VCaP (cell line): ENCODE measurements around the gene ICE1.

Experiments
- H3K27ac ChIP-seq: fragments of 450-650 bp; 2 replicates; pipeline ENCODE4 v1.5.1; 2017
- TF ChIP-seq, protein P1 (sequence below): fragments of 450-650 bp; conservative IDR thresholded peaks from 2 replicates; pipeline ENCODE4 v1.5.1; 2017; ENCODE audit warnings: mild to moderate bottlenecking, moderate library complexity

Gene ICE1

DNA sequence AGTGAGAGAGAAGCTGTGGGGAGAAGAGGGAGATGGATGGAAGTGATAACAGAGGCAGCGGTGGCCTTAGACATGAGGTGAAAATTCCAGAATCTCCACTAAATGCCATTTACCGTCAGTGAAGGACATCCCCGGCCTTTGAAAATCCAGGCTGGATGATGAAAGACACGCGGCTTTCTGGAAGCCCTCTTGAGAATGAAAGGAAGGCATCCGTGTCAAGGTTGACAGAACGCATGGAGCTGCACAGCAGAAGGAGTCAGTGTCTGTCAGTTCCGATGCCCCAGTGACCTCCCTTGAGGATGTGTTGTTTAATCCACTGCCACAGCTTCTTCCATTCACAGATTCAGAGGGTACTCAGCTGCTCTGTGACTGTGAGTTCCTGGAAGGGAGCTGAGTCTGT is 114.9 kb downstream of the ICE1 start:
- TF ChIP-seq, protein P1, sequence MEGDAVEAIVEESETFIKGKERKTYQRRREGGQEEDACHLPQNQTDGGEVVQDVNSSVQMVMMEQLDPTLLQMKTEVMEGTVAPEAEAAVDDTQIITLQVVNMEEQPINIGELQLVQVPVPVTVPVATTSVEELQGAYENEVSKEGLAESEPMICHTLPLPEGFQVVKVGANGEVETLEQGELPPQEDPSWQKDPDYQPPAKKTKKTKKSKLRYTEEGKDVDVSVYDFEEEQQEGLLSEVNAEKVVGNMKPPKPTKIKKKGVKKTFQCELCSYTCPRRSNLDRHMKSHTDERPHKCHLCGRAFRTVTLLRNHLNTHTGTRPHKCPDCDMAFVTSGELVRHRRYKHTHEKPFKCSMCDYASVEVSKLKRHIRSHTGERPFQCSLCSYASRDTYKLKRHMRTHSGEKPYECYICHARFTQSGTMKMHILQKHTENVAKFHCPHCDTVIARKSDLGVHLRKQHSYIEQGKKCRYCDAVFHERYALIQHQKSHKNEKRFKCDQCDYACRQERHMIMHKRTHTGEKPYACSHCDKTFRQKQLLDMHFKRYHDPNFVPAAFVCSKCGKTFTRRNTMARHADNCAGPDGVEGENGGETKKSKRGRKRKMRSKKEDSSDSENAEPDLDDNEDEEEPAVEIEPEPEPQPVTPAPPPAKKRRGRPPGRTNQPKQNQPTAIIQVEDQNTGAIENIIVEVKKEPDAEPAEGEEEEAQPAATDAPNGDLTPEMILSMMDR, result no peak
- no peak overlapping the region for H3K27ac ChIP-seq

DNA sequence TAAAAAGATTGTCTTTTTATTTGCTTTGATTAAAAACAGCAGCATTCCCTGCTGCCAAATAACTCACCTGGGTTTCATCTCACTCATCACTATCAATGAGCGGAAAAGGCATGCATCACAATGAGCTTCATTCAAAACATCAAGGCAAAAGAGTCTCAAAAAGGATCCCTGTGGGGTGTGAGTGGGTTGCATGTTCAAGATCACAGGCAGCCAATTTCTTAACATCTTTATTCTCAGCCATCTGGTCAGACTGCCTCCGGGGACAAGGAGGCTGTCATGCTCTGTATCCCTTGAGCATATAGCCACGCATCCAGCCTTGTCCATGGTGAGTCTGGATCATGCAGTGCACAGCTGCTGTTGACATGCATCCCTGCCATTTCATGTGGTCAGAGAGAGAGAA is 117.1 kb downstream of the ICE1 start:
- no peak overlapping the region for H3K27ac ChIP-seq
- TF ChIP-seq, protein P1, result no peak
